Karpas-422 (cell line): ENCODE measurements around the gene EPHB1. TPM values are rescaled to one million over a fixed set of nuclear protein-coding genes. Genes with fewer than 3 reads are reported as not detected.

Source experiments
- DNase-seq: peaks from one replicate; pipeline ENCODE4 v3.0.0-alpha.2; 2015
- H2AFZ ChIP-seq: fragments of 200-600 bp; sonication (generic); 2 replicates; pipeline ENCODE4 v1.6.1; 2014; ENCODE audit warnings: antibody characterized with exemption, low read length, mixed read lengths
- H3K27ac ChIP-seq: fragments of 200-600 bp; sonication (generic); 2 replicates; pipeline ENCODE4 v1.5.1; 2014; ENCODE audit warnings: mild to moderate bottlenecking, low read length, moderate library complexity
- H3K27me3 ChIP-seq: fragments of 200-600 bp; sonication (generic); 2 replicates; pipeline ENCODE4 v1.6.1; 2014; ENCODE audit warnings: low read length, mixed read lengths
- H3K36me3 ChIP-seq: fragments of 200-600 bp; sonication (generic); 2 replicates; pipeline ENCODE4 v1.6.1; 2014; ENCODE audit warnings: low read length, mixed read lengths; ENCODE audit not compliant: insufficient read depth
- H3K4me1 ChIP-seq: fragments of 200-600 bp; sonication (generic); 2 replicates; pipeline ENCODE4 v1.6.1; 2014; ENCODE audit warnings: mild to moderate bottlenecking, low read length, mixed read lengths
- H3K4me2 ChIP-seq: fragments of 200-600 bp; sonication (generic); 2 replicates; pipeline ENCODE4 v1.6.1; 2014; ENCODE audit warnings: low read length, low read depth, mild to moderate bottlenecking; ENCODE audit not compliant: poor library complexity, severe bottlenecking
- H3K4me3 ChIP-seq: fragments of 200-600 bp; sonication (generic); 2 replicates; pipeline ENCODE4 v1.5.1; 2014; ENCODE audit warnings: mild to moderate bottlenecking, antibody characterized with exemption, low read length, mixed read lengths
- H3K79me2 ChIP-seq: fragments of 200-600 bp; sonication (generic); 2 replicates; pipeline ENCODE4 v1.6.1; 2014; ENCODE audit warnings: mild to moderate bottlenecking, low read length, mixed read lengths
- H3K9ac ChIP-seq: fragments of 200-600 bp; sonication (generic); 2 replicates; pipeline ENCODE4 v1.6.0; 2014; ENCODE audit warnings: low read length
- H3K9me2 ChIP-seq: fragments of 200-600 bp; sonication (generic), shearing (Covaris generic); replicated peaks from 2 replicates; pipeline ENCODE4 v1.6.0; 2014; ENCODE audit warnings: mild to moderate bottlenecking, low read length, moderate library complexity; ENCODE audit not compliant: insufficient read depth
- H3K9me3 ChIP-seq: fragments of 300-700, 200-600 bp; sonication (generic); 2 replicates; pipeline ENCODE4 v1.6.1; 2014; ENCODE audit warnings: low read length, mixed read lengths
- H4K20me1 ChIP-seq: fragments of 200-600 bp; sonication (generic); 2 replicates; pipeline ENCODE4 v1.6.1; 2014; ENCODE audit warnings: mild to moderate bottlenecking, antibody characterized with exemption, low read length, low read depth; ENCODE audit not compliant: insufficient read depth
- total RNA-seq: library from RNA; depleted of rRNA; stranded (reverse); fragments of >200 nt; shearing (Covaris generic); gene quantifications from 2 replicates; pipeline ENCODE4 v1.2.3, GENCODE V29; 2014; ENCODE audit warnings: low replicate concordance

Gene EPHB1
- total RNA-seq, 1 experiment from 2014 or later = 24.1 TPM

GRCh38 chr3:135197856-135198255 lies 402.8 kb downstream of the EPHB1 start:
- DNase-seq = no peak
- Histone ChIP-seq H3K27me3 (no peaks in the 10 kb centered on the region), H3K9ac (no peak overlapping the region), H3K9me2 (no peaks in the 10 kb centered on the region), H3K4me3 (no peak overlapping the region), H3K36me3 (no peaks in the 10 kb centered on the region; the same call in 1 of the 2 replicates), H3K4me2 (no peak overlapping the region), H3K9me3 (no peaks in the 10 kb centered on the region), H3K79me2 (no peaks in the 10 kb centered on the region), H3K27ac (no peak overlapping the region), H3K4me1 (peaks cover 6% of the 10 kb centered on the region), H4K20me1 (no peaks in the 10 kb centered on the region), H2AFZ (no peak overlapping the region)

- Histone ChIP-seq H3K4me1 (peaks cover 6% of the 10 kb centered on the region), H3K9me2 (no peaks in the 10 kb centered on the region), H3K79me2 (no peaks in the 10 kb centered on the region), H3K27ac (no peak overlapping the region), H3K9ac (no peak overlapping the region), H3K27me3 (no peaks in the 10 kb centered on the region), H3K36me3 (no peaks in the 10 kb centered on the region), H3K9me3 (no peaks in the 10 kb centered on the region), H2AFZ (no peak overlapping the region), H3K4me3 (no peak overlapping the region), H3K4me2 (no peak overlapping the region), H4K20me1 (no peaks in the 10 kb centered on the region)
- no peak for DNase-seq
These were observed 404.1 kb downstream of the EPHB1 start for GRCh38 chr3:135199137-135199536.

GRCh38 chr3:135203026-135203425 lies 408.0 kb downstream of the EPHB1 start:
- H4K20me1 ChIP-seq = no peaks in the 10 kb centered on the region
- peaks cover 6% of the 10 kb centered on the region for H3K4me1 ChIP-seq
- H3K79me2 ChIP-seq = no peaks in the 10 kb centered on the region
- no peak overlapping the region for H3K9ac ChIP-seq
- no peaks in the 10 kb centered on the region for H3K9me3 ChIP-seq
- no peaks in the 10 kb centered on the region for H3K36me3 ChIP-seq
- no peak overlapping the region for H2AFZ ChIP-seq
- H3K9me2 ChIP-seq = no peaks in the 10 kb centered on the region
- H3K27me3 ChIP-seq = no peaks in the 10 kb centered on the region
- H3K4me3 ChIP-seq = no peak overlapping the region
- no peak overlapping the region for H3K4me2 ChIP-seq
- H3K27ac ChIP-seq = no peak overlapping the region
- no peak for DNase-seq

GRCh38 chr3:135213213-135213612 lies 418.2 kb downstream of the EPHB1 start:
- DNase-seq = no peak
- Histone ChIP-seq H3K27me3 (no peaks in the 10 kb centered on the region), H3K79me2 (no peaks in the 10 kb centered on the region), H3K27ac (no peak overlapping the region), H3K4me1 (peaks cover 24% of the 10 kb centered on the region), H4K20me1 (no peaks in the 10 kb centered on the region), H3K9ac (no peak overlapping the region), H3K36me3 (no peaks in the 10 kb centered on the region), H3K9me3 (no peaks in the 10 kb centered on the region), H3K4me2 (no peak overlapping the region), H3K4me3 (no peak overlapping the region), H3K9me2 (no peaks in the 10 kb centered on the region), H2AFZ (no peak overlapping the region)

GRCh38 chr3:135213822-135214221 lies 418.8 kb downstream of the EPHB1 start:
- no peaks in the 10 kb centered on the region for H4K20me1 ChIP-seq
- H3K9me2 ChIP-seq = no peaks in the 10 kb centered on the region
- no peak overlapping the region for H3K4me3 ChIP-seq
- H3K27me3 ChIP-seq = no peaks in the 10 kb centered on the region
- no peaks in the 10 kb centered on the region for H3K9me3 ChIP-seq
- no peak overlapping the region for H3K27ac ChIP-seq
- peaks cover 30% of the 10 kb centered on the region for H3K4me1 ChIP-seq
- H3K4me2 ChIP-seq = no peak overlapping the region
- H3K79me2 ChIP-seq = no peaks in the 10 kb centered on the region
- no peak for DNase-seq
- H3K36me3 ChIP-seq = no peaks in the 10 kb centered on the region
- H3K9ac ChIP-seq = no peak overlapping the region
- no peak overlapping the region for H2AFZ ChIP-seq

GRCh38 chr3:135214400-135214799 lies 419.3 kb downstream of the EPHB1 start:
- no peaks in the 10 kb centered on the region for H3K9me2 ChIP-seq
- no peaks in the 10 kb centered on the region for H4K20me1 ChIP-seq
- no peak overlapping the region for H2AFZ ChIP-seq
- no peaks in the 10 kb centered on the region for H3K36me3 ChIP-seq
- H3K79me2 ChIP-seq = no peaks in the 10 kb centered on the region
- no peaks in the 10 kb centered on the region for H3K27me3 ChIP-seq
- H3K9me3 ChIP-seq = no peaks in the 10 kb centered on the region
- no peak overlapping the region for H3K4me2 ChIP-seq
- no peak overlapping the region for H3K4me3 ChIP-seq
- H3K9ac ChIP-seq = no peak overlapping the region
- DNase-seq = no peak
- peaks cover 32% of the 10 kb centered on the region for H3K4me1 ChIP-seq
- H3K27ac ChIP-seq = no peak overlapping the region

- no peaks in the 10 kb centered on the region for H3K27me3 ChIP-seq
- no peak overlapping the region for H3K4me3 ChIP-seq
- H3K4me1 ChIP-seq = peaks cover 32% of the 10 kb centered on the region
- H3K9ac ChIP-seq = no peak overlapping the region
- H3K4me2 ChIP-seq = no peak overlapping the region
- no peaks in the 10 kb centered on the region for H3K79me2 ChIP-seq
- no peak overlapping the region for H3K27ac ChIP-seq
- H2AFZ ChIP-seq = no peak overlapping the region
- H3K36me3 ChIP-seq = no peaks in the 10 kb centered on the region
- no peaks in the 10 kb centered on the region for H4K20me1 ChIP-seq
- no peaks in the 10 kb centered on the region for H3K9me2 ChIP-seq
- DNase-seq = no peak
- no peaks in the 10 kb centered on the region for H3K9me3 ChIP-seq
These were observed 420.5 kb downstream of the EPHB1 start for GRCh38 chr3:135215516-135215915.

- no peak overlapping the region for H3K4me2 ChIP-seq
- no peak overlapping the region for H3K4me3 ChIP-seq
- H3K27me3 ChIP-seq = no peaks in the 10 kb centered on the region
- H3K36me3 ChIP-seq = no peaks in the 10 kb centered on the region
- H3K9me3 ChIP-seq = no peaks in the 10 kb centered on the region
- H3K4me1 ChIP-seq = peaks cover 32% of the 10 kb centered on the region
- H3K9me2 ChIP-seq = no peaks in the 10 kb centered on the region
- no peaks in the 10 kb centered on the region for H4K20me1 ChIP-seq
- no peak overlapping the region for H2AFZ ChIP-seq
- no peak overlapping the region for H3K9ac ChIP-seq
- no peak for DNase-seq
- no peaks in the 10 kb centered on the region for H3K79me2 ChIP-seq
- H3K27ac ChIP-seq = no peak overlapping the region
These were observed 421.6 kb downstream of the EPHB1 start for GRCh38 chr3:135216659-135217058.

- H3K27me3 ChIP-seq = no peaks in the 10 kb centered on the region
- H3K9me3 ChIP-seq = no peaks in the 10 kb centered on the region
- H3K9me2 ChIP-seq = no peaks in the 10 kb centered on the region
- no peak overlapping the region for H3K4me3 ChIP-seq
- H3K9ac ChIP-seq = no peak overlapping the region
- DNase-seq = no peak
- no peak overlapping the region for H3K27ac ChIP-seq
- H3K4me2 ChIP-seq = peak overlapping the region; percentile 9
- H2AFZ ChIP-seq = no peak overlapping the region
- H3K79me2 ChIP-seq = no peaks in the 10 kb centered on the region
- no peaks in the 10 kb centered on the region for H3K36me3 ChIP-seq
- H4K20me1 ChIP-seq = no peaks in the 10 kb centered on the region
- H3K4me1 ChIP-seq = peaks cover 37% of the 10 kb centered on the region
These were observed 422.7 kb downstream of the EPHB1 start for GRCh38 chr3:135217730-135218129.
